Subcutaneous adipose tissue (tissue), 4 donors: ENCODE data around the gene GNAO1. TPM values are rescaled to one million over a fixed set of nuclear protein-coding genes. Genes with fewer than 3 reads are reported as not detected.

Experiments used
- CTCF ChIP-seq: fragments of 450-650 bp; IDR thresholded peaks from one replicate; pipeline ENCODE4 v1.5.1; 2016; ENCODE audit warnings: low read depth, mild to moderate bottlenecking, control low read depth, antibody characterized with exemption, moderate library complexity
- total RNA-seq, 4 donors: library from RNA; depleted of rRNA; stranded (reverse); fragments of >200 nt; gene quantifications; one replicate each; pipeline ENCODE4 v1.1.0, GENCODE V29; 2016

Gene GNAO1
- total RNA-seq, 4 donors from 2014 or later = 0.44 to 1.6 (median 0.63) TPM

- TF ChIP-seq CTCF = no peak
These were observed 26.7 kb upstream of the GNAO1 start for GRCh38 chr16:56164636-56165035.

- no peak for TF ChIP-seq CTCF
These were observed 16.9 kb upstream of the GNAO1 start for GRCh38 chr16:56174411-56174810.

- TF ChIP-seq CTCF = no peak
These were observed 9.9 kb upstream of the GNAO1 start for GRCh38 chr16:56181401-56181800.

- TF ChIP-seq CTCF = no peak
These were observed 8.0 kb upstream of the GNAO1 start for GRCh38 chr16:56183266-56183665.

- no peak for TF ChIP-seq CTCF
These were observed 1.1 kb upstream of the GNAO1 start for GRCh38 chr16:56190048-56190676.

GRCh38 chr16:56190677-56191155 is 573 bp upstream of the GNAO1 start:
- no peak for TF ChIP-seq CTCF

GRCh38 chr16:56191835-56192634 is 746 bp downstream of the GNAO1 start:
- no peak for TF ChIP-seq CTCF
